SU-DHL-6 (cell line): ENCODE data around the gene TOM1L2.

Experiments
- H2AFZ ChIP-seq: fragments of 200-600 bp; sonication (generic); 2 replicates; pipeline ENCODE4 v1.6.1; 2014; ENCODE audit warnings: low read depth, mild to moderate bottlenecking, moderate library complexity, mixed read lengths, antibody characterized with exemption, low read length; ENCODE audit not compliant: severe bottlenecking
- H3F3A ChIP-seq: fragments of 200-600 bp; shearing (Covaris generic); 2 replicates; pipeline ENCODE4 v1.6.0; 2016; ENCODE audit warnings: antibody characterized with exemption, mild to moderate bottlenecking; ENCODE audit not compliant: insufficient read depth
- H3K27ac ChIP-seq: fragments of 200-600 bp; sonication (generic); 2 replicates; pipeline ENCODE4 v1.5.1; 2016; ENCODE audit warnings: low read depth, mild to moderate bottlenecking, low read length, moderate library complexity, mixed read lengths
- H3K27me3 ChIP-seq: fragments of 200-600 bp; sonication (generic), shearing (Covaris generic); 2 replicates; pipeline ENCODE4 v1.6.0; 2014; ENCODE audit warnings: mild to moderate bottlenecking, low read length
- H3K36me3 ChIP-seq: fragments of 200-600 bp; sonication (generic); 2 replicates; pipeline ENCODE4 v1.6.1; 2014; ENCODE audit warnings: mild to moderate bottlenecking, low read length, mixed read lengths
- H3K4me2 ChIP-seq: fragments of 300-600, 200-600 bp; shearing (Covaris generic), sonication (generic); 2 replicates; pipeline ENCODE4 v1.6.0; 2014; ENCODE audit warnings: low read length, low read depth, mild to moderate bottlenecking; ENCODE audit not compliant: poor library complexity, severe bottlenecking
- H3K4me3 ChIP-seq: fragments of 200-600 bp; sonication (generic); 2 replicates; pipeline ENCODE4 v1.5.1; 2014; ENCODE audit warnings: antibody characterized with exemption, low read length, mild to moderate bottlenecking, mixed read lengths; ENCODE audit not compliant: insufficient read depth, poor library complexity, severe bottlenecking
- H3K79me2 ChIP-seq: fragments of 200-600 bp; sonication (generic); 2 replicates; pipeline ENCODE4 v1.6.1; 2014; ENCODE audit warnings: mild to moderate bottlenecking, low read length, moderate library complexity; ENCODE audit not compliant: insufficient read depth
- H3K9ac ChIP-seq: fragments of 200-600 bp; sonication (generic); 2 replicates; pipeline ENCODE4 v1.7.0; 2014; ENCODE audit warnings: mild to moderate bottlenecking, low read length
- H3K9me2 ChIP-seq: fragments of 200-600 bp; sonication (generic); replicated peaks from 2 replicates; pipeline ENCODE4 v1.6.1; 2014; ENCODE audit warnings: low read length; ENCODE audit not compliant: insufficient read depth
- H3K9me3 ChIP-seq: fragments of 200-600 bp; sonication (generic); 2 replicates; pipeline ENCODE4 v1.6.1; 2014; ENCODE audit warnings: low read length, mixed read lengths; ENCODE audit not compliant: insufficient read depth
- H4K20me1 ChIP-seq: fragments of 200-600 bp; sonication (generic); 2 replicates; pipeline ENCODE4 v1.6.1; 2014; ENCODE audit warnings: low read depth, mild to moderate bottlenecking, antibody characterized with exemption, low read length, moderate library complexity, mixed read lengths
- CTCF ChIP-seq: fragments of 200-600 bp; sonication (generic); IDR thresholded peaks from one replicate; pipeline ENCODE4 v1.5.1; 2017; ENCODE audit warnings: antibody characterized with exemption, mild to moderate bottlenecking, low read length, moderate library complexity; ENCODE audit not compliant: insufficient read depth, poor library complexity, severe bottlenecking
- EZH2phosphoT487 ChIP-seq: fragments of 200-600 bp; sonication (generic), shearing (Covaris generic); conservative IDR thresholded peaks from 2 replicates; pipeline ENCODE4 v1.6.1; 2018; ENCODE audit warnings: mild to moderate bottlenecking, antibody characterized with exemption, low read length, moderate library complexity, mixed read lengths

TOM1L2 gene

GRCh38 chr17:17993366-17993765 is 21.2 kb upstream of the TOM1L2 start:
- H3K79me2 ChIP-seq: no peaks in the 10 kb centered on the region
- TF ChIP-seq CTCF (no peak), EZH2phosphoT487 (no peak)
- H3K9ac ChIP-seq: no peak overlapping the region
- H2AFZ ChIP-seq: no peak overlapping the region
- no peak overlapping the region for H3K4me2 ChIP-seq
- no peak overlapping the region for H3K27ac ChIP-seq
- no peaks in the 10 kb centered on the region for H3K9me3 ChIP-seq
- no peaks in the 10 kb centered on the region for H3K36me3 ChIP-seq
- H4K20me1 ChIP-seq: no peaks in the 10 kb centered on the region
- H3K27me3 ChIP-seq: no peaks in the 10 kb centered on the region
- H3K9me2 ChIP-seq: no peaks in the 10 kb centered on the region
- H3K4me3 ChIP-seq: no peak overlapping the region
- no peaks in the 10 kb centered on the region for H3F3A ChIP-seq

- H3K27ac ChIP-seq: no peak overlapping the region
- no peak overlapping the region for H3K4me2 ChIP-seq
- H3K9ac ChIP-seq: no peak overlapping the region
- no peak overlapping the region for H2AFZ ChIP-seq
- H3K9me3 ChIP-seq: no peaks in the 10 kb centered on the region
- no peaks in the 10 kb centered on the region for H4K20me1 ChIP-seq
- no peaks in the 10 kb centered on the region for H3F3A ChIP-seq
- no peak overlapping the region for H3K4me3 ChIP-seq
- no peaks in the 10 kb centered on the region for H3K36me3 ChIP-seq
- no peaks in the 10 kb centered on the region for H3K79me2 ChIP-seq
- no peaks in the 10 kb centered on the region for H3K27me3 ChIP-seq
- no peaks in the 10 kb centered on the region for H3K9me2 ChIP-seq
- TF ChIP-seq EZH2phosphoT487: no peak
- no peak for TF ChIP-seq CTCF
Observed at GRCh38 chr17:17990282-17990681, 18.1 kb upstream of the TOM1L2 start.

- no peaks in the 10 kb centered on the region for H4K20me1 ChIP-seq
- H3K9me2 ChIP-seq: no peaks in the 10 kb centered on the region
- no peak overlapping the region for H3K27ac ChIP-seq
- H3F3A ChIP-seq: no peaks in the 10 kb centered on the region
- no peaks in the 10 kb centered on the region for H3K9me3 ChIP-seq
- H3K27me3 ChIP-seq: no peaks in the 10 kb centered on the region
- H3K36me3 ChIP-seq: no peaks in the 10 kb centered on the region
- H3K79me2 ChIP-seq: no peaks in the 10 kb centered on the region
- TF ChIP-seq EZH2phosphoT487 (no peak), CTCF (no peak)
- H2AFZ ChIP-seq: no peak overlapping the region
- H3K9ac ChIP-seq: no peak overlapping the region
- H3K4me2 ChIP-seq: no peak overlapping the region
- no peak overlapping the region for H3K4me3 ChIP-seq
Observed at GRCh38 chr17:17989618-17990017, 17.4 kb upstream of the TOM1L2 start.

- H3K27ac ChIP-seq: no peak overlapping the region
- H3F3A ChIP-seq: no peaks in the 10 kb centered on the region
- no peaks in the 10 kb centered on the region for H3K27me3 ChIP-seq
- no peak for TF ChIP-seq EZH2phosphoT487
- H3K9ac ChIP-seq: no peak overlapping the region
- no peaks in the 10 kb centered on the region for H3K36me3 ChIP-seq
- H3K9me2 ChIP-seq: no peaks in the 10 kb centered on the region
- H4K20me1 ChIP-seq: no peaks in the 10 kb centered on the region
- H3K4me3 ChIP-seq: no peak overlapping the region
- H3K9me3 ChIP-seq: no peaks in the 10 kb centered on the region
- no peak overlapping the region for H2AFZ ChIP-seq
- H3K4me2 ChIP-seq: no peak overlapping the region
- H3K79me2 ChIP-seq: no peaks in the 10 kb centered on the region
Observed at GRCh38 chr17:17989081-17989480, 16.9 kb upstream of the TOM1L2 start.
